ENCODE data around the gene MAGEA8. TPM values are rescaled to one million over a fixed set of nuclear protein-coding genes. Genes with fewer than 3 reads are reported as not detected.

MAGEA8 gene
- total RNA-seq, 1 donor = not detected

- Histone ChIP-seq H3K27ac (ENCODE audit: low read depth, low read length) (no peak overlapping the region), H3K27me3 (ENCODE audit: insufficient read depth, low read length) (no peaks in the 10 kb centered on the region), H3K9me3 (ENCODE audit: low read depth, low read length) (no peaks in the 10 kb centered on the region), H4K20me1 (ENCODE audit: insufficient read depth, low read length) (no peaks in the 10 kb centered on the region), H3K79me2 (ENCODE audit: insufficient read depth, low read length) (no peaks in the 10 kb centered on the region), H2AFZ (ENCODE audit: low read length) (no peak overlapping the region), H3K36me3 (ENCODE audit: insufficient read depth, low read length) (no peaks in the 10 kb centered on the region), H3K4me2 (ENCODE audit: insufficient read depth, low read length) (no peak overlapping the region), H3K4me3 (ENCODE audit: insufficient read depth, low read length) (no peak overlapping the region), H3K4me1 (ENCODE audit: insufficient read depth, low read length) (no peaks in the 10 kb centered on the region)
- DNase-seq (ENCODE audit: insufficient read length, low spot score, missing footprints) = no peak
- no peak for TF ChIP-seq CTCF (IDR thresholded peaks at IDR 0.05; ENCODE audit: extremely low read depth, low read depth, low read length)
Measured at GRCh38 chrX:149837639-149838038, 43.3 kb upstream of the MAGEA8 start.

- H3K4me2 ChIP-seq (ENCODE audit: insufficient read depth, low read length) = no peak overlapping the region
- H3K9me3 ChIP-seq (ENCODE audit: low read depth, low read length) = no peaks in the 10 kb centered on the region
- no peak overlapping the region for H3K4me3 ChIP-seq (ENCODE audit: insufficient read depth, low read length)
- no peak overlapping the region for H3K27ac ChIP-seq (ENCODE audit: low read depth, low read length)
- H3K4me1 ChIP-seq (ENCODE audit: insufficient read depth, low read length) = no peaks in the 10 kb centered on the region
- no peak for DNase-seq (ENCODE audit: insufficient read length, low spot score, missing footprints)
- H2AFZ ChIP-seq (ENCODE audit: low read length) = no peak overlapping the region
- no peaks in the 10 kb centered on the region for H3K27me3 ChIP-seq (ENCODE audit: insufficient read depth, low read length)
- no peaks in the 10 kb centered on the region for H4K20me1 ChIP-seq (ENCODE audit: insufficient read depth, low read length)
- TF ChIP-seq CTCF (IDR thresholded peaks at IDR 0.05; ENCODE audit: extremely low read depth, low read depth, low read length) = no peak
- H3K79me2 ChIP-seq (ENCODE audit: insufficient read depth, low read length) = no peaks in the 10 kb centered on the region
- no peaks in the 10 kb centered on the region for H3K36me3 ChIP-seq (ENCODE audit: insufficient read depth, low read length)
Measured at GRCh38 chrX:149841929-149842328, 39.1 kb upstream of the MAGEA8 start.

- H3K27ac ChIP-seq (ENCODE audit: low read depth, low read length) = no peak overlapping the region
- no peaks in the 10 kb centered on the region for H3K27me3 ChIP-seq (ENCODE audit: insufficient read depth, low read length)
- H3K4me1 ChIP-seq (ENCODE audit: insufficient read depth, low read length) = no peaks in the 10 kb centered on the region
- H3K36me3 ChIP-seq (ENCODE audit: insufficient read depth, low read length) = no peaks in the 10 kb centered on the region
- no peak overlapping the region for H3K4me2 ChIP-seq (ENCODE audit: insufficient read depth, low read length)
- H4K20me1 ChIP-seq (ENCODE audit: insufficient read depth, low read length) = no peaks in the 10 kb centered on the region
- TF ChIP-seq CTCF (IDR thresholded peaks at IDR 0.05; ENCODE audit: extremely low read depth, low read depth, low read length) = no peak
- H3K79me2 ChIP-seq (ENCODE audit: insufficient read depth, low read length) = no peaks in the 10 kb centered on the region
- DNase-seq (ENCODE audit: insufficient read length, low spot score, missing footprints) = no peak
- no peak overlapping the region for H3K4me3 ChIP-seq (ENCODE audit: insufficient read depth, low read length)
- no peaks in the 10 kb centered on the region for H3K9me3 ChIP-seq (ENCODE audit: low read depth, low read length)
- H2AFZ ChIP-seq (ENCODE audit: low read length) = no peak overlapping the region
Measured at GRCh38 chrX:149845385-149845784, 35.6 kb upstream of the MAGEA8 start.

GRCh38 chrX:149846789-149847188 is 34.2 kb upstream of the MAGEA8 start:
- H2AFZ ChIP-seq (ENCODE audit: low read length) = no peak overlapping the region
- no peak overlapping the region for H3K4me2 ChIP-seq (ENCODE audit: insufficient read depth, low read length)
- no peaks in the 10 kb centered on the region for H3K36me3 ChIP-seq (ENCODE audit: insufficient read depth, low read length)
- DNase-seq (ENCODE audit: insufficient read length, low spot score, missing footprints) = no peak
- H3K9me3 ChIP-seq (ENCODE audit: low read depth, low read length) = no peaks in the 10 kb centered on the region
- no peak overlapping the region for H3K27ac ChIP-seq (ENCODE audit: low read depth, low read length)
- H3K4me3 ChIP-seq (ENCODE audit: insufficient read depth, low read length) = no peak overlapping the region
- H4K20me1 ChIP-seq (ENCODE audit: insufficient read depth, low read length) = no peaks in the 10 kb centered on the region
- no peak for TF ChIP-seq CTCF (IDR thresholded peaks at IDR 0.05; ENCODE audit: extremely low read depth, low read depth, low read length)
- no peaks in the 10 kb centered on the region for H3K27me3 ChIP-seq (ENCODE audit: insufficient read depth, low read length)
- H3K4me1 ChIP-seq (ENCODE audit: insufficient read depth, low read length) = no peaks in the 10 kb centered on the region
- no peaks in the 10 kb centered on the region for H3K79me2 ChIP-seq (ENCODE audit: insufficient read depth, low read length)

All from osteoblast (primary cell).